H9 (cell line): ENCODE results near the gene PPP1CC. TPM values are rescaled to one million over a fixed set of nuclear protein-coding genes. Genes with fewer than 3 reads are reported as not detected.

ENCODE experiments used
- DNase-seq: peaks from one replicate; pipeline ENCODE4 v3.0.0-alpha.2; 2017
- H2AFZ ChIP-seq: one replicate; pipeline ENCODE4 v1.6.1; 2013; ENCODE audit warnings: mild to moderate bottlenecking, low read length, control low read depth, moderate library complexity
- H2AK5ac ChIP-seq: 2 replicates; pipeline ENCODE4 v1.6.1; 2013; ENCODE audit warnings: low read length, control low read depth, mixed read lengths; ENCODE audit not compliant: insufficient read length
- H2BK120ac ChIP-seq: one replicate; pipeline ENCODE4 v1.6.1; 2013; ENCODE audit warnings: low read depth, mild to moderate bottlenecking, low read length, control low read depth, inconsistent platforms; ENCODE audit not compliant: poor library complexity, severe bottlenecking
- H2BK12ac ChIP-seq: 2 replicates; pipeline ENCODE4 v1.6.1; 2013; ENCODE audit warnings: low read length, control low read depth, mixed read lengths, low read depth; ENCODE audit not compliant: insufficient read length
- H2BK15ac ChIP-seq: 2 replicates; pipeline ENCODE4 v1.6.1; 2013; ENCODE audit warnings: low read depth, low read length, control low read depth
- H2BK20ac ChIP-seq: one replicate; pipeline ENCODE4 v1.6.1; 2013; ENCODE audit warnings: low read depth, mild to moderate bottlenecking, low read length, control low read depth, inconsistent platforms; ENCODE audit not compliant: poor library complexity, severe bottlenecking
- H2BK5ac ChIP-seq: 2 replicates; pipeline ENCODE4 v1.6.1; 2013; ENCODE audit warnings: low read length, control low read depth, mixed read lengths; ENCODE audit not compliant: insufficient read length
- H3K14ac ChIP-seq: 2 replicates; pipeline ENCODE4 v1.6.1; 2013; ENCODE audit warnings: low read length, control low read depth; ENCODE audit not compliant: insufficient read depth
- H3K18ac ChIP-seq: 2 replicates; pipeline ENCODE4 v1.6.1; 2013; ENCODE audit warnings: low read depth, mild to moderate bottlenecking, mixed read lengths, low read length, control low read depth; ENCODE audit not compliant: insufficient read length
- H3K23ac ChIP-seq: 2 replicates; pipeline ENCODE4 v1.6.1; 2013; ENCODE audit warnings: low read length, control low read depth, mixed read lengths, low read depth; ENCODE audit not compliant: insufficient read length
- H3K23me2 ChIP-seq: 2 replicates; pipeline ENCODE4 v1.6.1; 2013; ENCODE audit warnings: low read depth, mild to moderate bottlenecking, mixed read lengths, low read length, control low read depth; ENCODE audit not compliant: insufficient read length, poor library complexity, severe bottlenecking
- H3K27ac ChIP-seq: 2 replicates; pipeline ENCODE4 v1.5.1; 2013; ENCODE audit warnings: low read length, control low read depth, mixed read lengths, low read depth; ENCODE audit not compliant: insufficient read length
- H3K27me3 ChIP-seq: 2 replicates; pipeline ENCODE4 v1.6.1; 2013; ENCODE audit warnings: low read length, control low read depth, inconsistent platforms; ENCODE audit not compliant: insufficient read depth
- H3K4ac ChIP-seq: 2 replicates; pipeline ENCODE4 v1.6.1; 2013; ENCODE audit warnings: low read depth, mild to moderate bottlenecking, control low read depth, inconsistent platforms, low read length, moderate library complexity
- H3K4me1 ChIP-seq: 2 replicates; pipeline ENCODE4 v1.6.1; 2013; ENCODE audit warnings: low read length, control low read depth, inconsistent platforms; ENCODE audit not compliant: insufficient read depth
- H3K4me2 ChIP-seq: 2 replicates; pipeline ENCODE4 v1.6.1; 2013; ENCODE audit warnings: low read length, control low read depth, mixed read lengths; ENCODE audit not compliant: insufficient read length, insufficient read depth
- H3K56ac ChIP-seq: 2 replicates; pipeline ENCODE4 v1.6.1; 2013; ENCODE audit warnings: low read depth, mild to moderate bottlenecking, mixed read lengths, low read length, control low read depth; ENCODE audit not compliant: insufficient read length
- H3K79me1 ChIP-seq: 2 replicates; pipeline ENCODE4 v1.6.1; 2013; ENCODE audit warnings: low read depth, mild to moderate bottlenecking, moderate library complexity, low read length, control low read depth, inconsistent platforms; ENCODE audit not compliant: insufficient read depth, poor library complexity, severe bottlenecking
- H3K79me2 ChIP-seq: 2 replicates; pipeline ENCODE4 v1.6.1; 2013; ENCODE audit warnings: low read length, control low read depth, inconsistent platforms; ENCODE audit not compliant: insufficient read depth
- H3K9ac ChIP-seq: 2 replicates; pipeline ENCODE4 v1.6.1; 2013; ENCODE audit warnings: low read length, control low read depth, mixed read lengths; ENCODE audit not compliant: insufficient read length; ENCODE audit errors: extremely low read depth
- H3K9me3 ChIP-seq: one replicate; pipeline ENCODE4 v1.6.1; 2013; ENCODE audit warnings: low read depth, low read length, inconsistent platforms; ENCODE audit not compliant: control insufficient read depth
- H3T11ph ChIP-seq: one replicate; pipeline ENCODE4 v1.6.1; 2013; ENCODE audit warnings: mild to moderate bottlenecking, low read length, control low read depth, inconsistent platforms
- H4K20me1 ChIP-seq: one replicate; pipeline ENCODE4 v1.6.1; 2013; ENCODE audit not compliant: control insufficient read depth, insufficient read length, insufficient read depth
- H4K5ac ChIP-seq: 2 replicates; pipeline ENCODE4 v1.6.1; 2013; ENCODE audit warnings: low read depth, mild to moderate bottlenecking, mixed read lengths, low read length, control low read depth; ENCODE audit not compliant: insufficient read length
- H4K8ac ChIP-seq: replicated peaks from 2 replicates; pipeline ENCODE4 v1.6.1; 2013; ENCODE audit warnings: low read length, control low read depth, mixed read lengths, low read depth; ENCODE audit not compliant: insufficient read length
- H4K91ac ChIP-seq: 2 replicates; pipeline ENCODE4 v1.6.1; 2013; ENCODE audit warnings: low read depth, mild to moderate bottlenecking, moderate library complexity, mixed read lengths, low read length, control low read depth; ENCODE audit not compliant: insufficient read length
- H3K27ac Mint-ChIP-seq, 3 experiments: 2 replicates in 2 of 3; 3 replicates in 1 of 3; pipeline ENCODE4 v1.8.0; 2020 to 2021; ENCODE audit warnings: mixed read lengths in 3 of 3, mild to moderate bottlenecking in 1 of 3, moderate library complexity in 1 of 3
- H3K27me3 Mint-ChIP-seq: 2 replicates; pipeline ENCODE4 v1.8.0; 2021; ENCODE audit warnings: low read depth, mild to moderate bottlenecking, moderate library complexity, mixed read lengths
- H3K36me3 Mint-ChIP-seq, 3 experiments: 2 replicates in 2 of 3; 3 replicates in 1 of 3; pipeline ENCODE4 v1.8.0; 2020 to 2021; ENCODE audit warnings: low read depth in 3 of 3, mixed read lengths in 3 of 3; ENCODE audit not compliant: insufficient read depth in 1 of 3
- H3K4me1 Mint-ChIP-seq, 2 experiments: 2 replicates each; pipeline ENCODE4 v1.8.0; 2020; ENCODE audit warnings: mixed read lengths in 2 of 2
- H3K4me3 Mint-ChIP-seq, 2 experiments: 2 replicates in 1 of 2; 3 replicates in 1 of 2; pipeline ENCODE4 v1.8.0; 2020 to 2021; ENCODE audit warnings: mild to moderate bottlenecking in 2 of 2, mixed read lengths in 2 of 2, moderate library complexity in 1 of 2
- H3K9me3 Mint-ChIP-seq, 2 experiments: 2 replicates in 1 of 2; 3 replicates in 1 of 2; pipeline ENCODE4 v1.8.0; 2020; ENCODE audit warnings: mild to moderate bottlenecking in 2 of 2, mixed read lengths in 2 of 2, moderate library complexity in 1 of 2
- CTCF ChIP-seq: fragments of 200-600 bp; sonication (generic); conservative IDR thresholded peaks from 3 replicates; pipeline ENCODE4 v1.8.0; 2021; ENCODE audit warnings: antibody characterized with exemption, mild to moderate bottlenecking
- WGBS: extraction: QIAGEN DNeasy Blood & Tissue Kit; methylation state at CpG from one replicate; pipeline ENCODE4 v1.1.7; 2013; ENCODE audit warnings: missing lambda C conversion rate, low lambda C conversion rate, mixed read lengths; ENCODE audit not compliant: insufficient read length; ENCODE audit errors: extremely low coverage; 5-methylcytosine and 5-hydroxymethylcytosine counted together
- total RNA-seq: library from RNA; stranded (reverse); gene quantifications from 2 replicates; pipeline ENCODE4 v1.2.1, GENCODE V29; 2021

The PPP1CC gene
- total RNA-seq, 1 experiment from 2014 or later: 286 TPM

- no peak for TF ChIP-seq CTCF
- Histone ChIP-seq H3K23me2 (no peaks in the 10 kb centered on the region), H3K9me3 (no peaks in the 10 kb centered on the region), H2BK120ac (no peak overlapping the region), H2AFZ (no peak overlapping the region), H3K4me1 (no peaks in the 10 kb centered on the region), H2AK5ac (no peak overlapping the region), H3K14ac (no peak overlapping the region), H4K91ac (no peak overlapping the region), H4K8ac (no peak overlapping the region), H3K18ac (no peak overlapping the region), H2BK12ac (no peak overlapping the region), H2BK15ac (no peak overlapping the region), H2BK5ac (no peak overlapping the region), H3K9ac (no peak overlapping the region), H4K5ac (no peak overlapping the region), H3K27ac (no peak overlapping the region), H3K27me3 (no peaks in the 10 kb centered on the region), H3T11ph (no peak overlapping the region), H3K4me2 (no peak overlapping the region), H3K4ac (no peak overlapping the region), H3K79me1 (no peaks in the 10 kb centered on the region), H3K56ac (no peak overlapping the region), H3K23ac (no peak overlapping the region), H2BK20ac (no peak overlapping the region), H4K20me1 (no peaks in the 10 kb centered on the region), H3K79me2 (no peaks in the 10 kb centered on the region)
- Mint-ChIP-seq H3K27me3 (peaks cover 9% of the 10 kb centered on the region), H3K4me3 (no peak overlapping the region), H3K36me3 (peaks cover 0 to 8% (median 3%) of the 10 kb centered on the region in 3 experiments; a peak in 4 of 7 replicates), H3K9me3 (peaks cover 12 to 16% of the 10 kb centered on the region in 2 experiments), H3K27ac (no peak overlapping the region), H3K4me1 (no peaks in the 10 kb centered on the region)
- WGBS: no CpG with 5 or more reads among the region's 5 CpGs
- DNase-seq: no peak
Measured at GRCh38 chr12:110768960-110769359, 26.3 kb upstream of the PPP1CC start.
